K562 (cell line): ENCODE measurements around the gene HS2ST1.

ENCODE experiments used
- CTCF ChIP-seq, 3 experiments: IDR thresholded peaks in 2 of 3; conservative IDR thresholded peaks in 1 of 3; 2 replicates each; pipeline ENCODE4 v1.5.1; 2011 to 2012; ENCODE audit warnings: low read length in 3 of 3, mild to moderate bottlenecking in 3 of 3, control low read depth in 2 of 3, improper control_type of control experiment in 1 of 3, inconsistent platforms in 1 of 3, low read depth in 1 of 3, mixed read lengths in 1 of 3, moderate library complexity in 1 of 3; ENCODE audit not compliant: insufficient read depth in 2 of 3
- HNRNPL ChIP-seq: fragments of 200-400 bp; formaldehyde crosslinking; IDR thresholded peaks from 2 replicates; pipeline ENCODE4 v1.6.1; 2017; ENCODE audit warnings: low read depth, mild to moderate bottlenecking, low read length
- IRF9 ChIP-seq: fragments of 450-650 bp; IDR thresholded peaks from 2 replicates; pipeline ENCODE4 v1.6.1; 2016; ENCODE audit warnings: missing biosample characterization, missing genetic modification characterization
- JUND ChIP-seq, 2 experiments: IDR thresholded peaks; 2 replicates in 1 of 2; 3 replicates in 1 of 2; pipeline ENCODE4 v1.6.1; 2011; ENCODE audit warnings: borderline replicate concordance in 2 of 2, low read depth in 2 of 2, low read length in 2 of 2, improper control_type of control experiment in 1 of 2, missing biosample characterization in 1 of 2, missing genetic modification characterization in 1 of 2, missing genetic modification reagents in 1 of 2
- POLR2A ChIP-seq: fragments of 450-650 bp; conservative IDR thresholded peaks from 2 replicates; pipeline ENCODE4 v1.6.1; 2016
- RB1 ChIP-seq: fragments of 450-650 bp; IDR thresholded peaks from 2 replicates; pipeline ENCODE4 v1.6.1; 2017; ENCODE audit warnings: low read depth, mild to moderate bottlenecking
- SIN3A ChIP-seq, 2 experiments: fragments of 150-350 bp in 1 of 2; IDR thresholded peaks; 2 replicates each; pipeline ENCODE4 v1.6.1; 2011 to 2016; ENCODE audit warnings: borderline replicate concordance in 2 of 2, low read depth in 2 of 2, low read length in 2 of 2, mild to moderate bottlenecking in 2 of 2, moderate library complexity in 2 of 2; ENCODE audit not compliant: control insufficient read depth in 1 of 2
- SMC3 ChIP-seq: conservative IDR thresholded peaks from 2 replicates; pipeline ENCODE4 v1.6.1; 2011; ENCODE audit warnings: low read depth, low read length, improper control_type of control experiment; ENCODE audit not compliant: insufficient read depth
- TCF7L2 ChIP-seq: fragments of 150-350 bp; IDR thresholded peaks from 2 replicates; pipeline ENCODE4 v1.6.1; 2016; ENCODE audit warnings: low read depth, mild to moderate bottlenecking, low read length, moderate library complexity
- TRIM28 ChIP-seq: fragments of 450-650 bp; IDR thresholded peaks from 2 replicates; pipeline ENCODE4 v1.6.1; 2017

GRCh38 chr1:87113313-87113712 lies 198.9 kb downstream of the HS2ST1 start:
- TF ChIP-seq HNRNPL (no peak), CTCF (IDR thresholded peaks at IDR 0.05 in 2 of 3, conservative IDR thresholded peaks at IDR 0.05 in 1 of 3; ENCODE audit: insufficient read depth in 2 of 3, low read depth in 1 of 3, low read length in 3 of 3) (no peak), RB1 (no peak), SIN3A (IDR thresholded peaks at IDR 0.05; ENCODE audit: borderline replicate concordance in 2 of 2, control insufficient read depth in 1 of 2, low read depth in 2 of 2, low read length in 2 of 2) (no peak), POLR2A (no peak), IRF9 (no peak), SMC3 (no peak), TCF7L2 (no peak), JUND (IDR thresholded peaks at IDR 0.05; ENCODE audit: borderline replicate concordance, low read depth, low read length) (no peak), JUND (tag; IDR thresholded peaks at IDR 0.05; ENCODE audit: borderline replicate concordance, low read depth, low read length) (no peak), TRIM28 (no peak)
